Left lobe of liver (tissue), 2 donors: ENCODE data around the gene ATOH8. TPM values are rescaled to one million over a fixed set of nuclear protein-coding genes. Genes with fewer than 3 reads are reported as not detected.

ENCODE experiments used
- ATAC-seq: fragments of 200-7000 bp; cut with Tn5 transposase; one replicate; pipeline ENCODE4 v1.9.1; 2020; ENCODE audit warnings: mild to moderate bottlenecking, moderate library complexity
- DNase-seq: peaks from one replicate; pipeline ENCODE4 v3.0.0-alpha.2; 2020; ENCODE audit warnings: low spot score
- total RNA-seq: library from RNA; stranded (reverse); gene quantifications from one replicate; pipeline ENCODE4 v1.2.1, GENCODE V29; 2021
- donor health status: DM: no; HTN: no; CAD: no; lungs with moderate emphysema.
- donor health status: DM: no; HTN: yes; CAD: no.

ATOH8 gene
- total RNA-seq, 1 donor from 2014 or later: 28.0 TPM

DNA sequence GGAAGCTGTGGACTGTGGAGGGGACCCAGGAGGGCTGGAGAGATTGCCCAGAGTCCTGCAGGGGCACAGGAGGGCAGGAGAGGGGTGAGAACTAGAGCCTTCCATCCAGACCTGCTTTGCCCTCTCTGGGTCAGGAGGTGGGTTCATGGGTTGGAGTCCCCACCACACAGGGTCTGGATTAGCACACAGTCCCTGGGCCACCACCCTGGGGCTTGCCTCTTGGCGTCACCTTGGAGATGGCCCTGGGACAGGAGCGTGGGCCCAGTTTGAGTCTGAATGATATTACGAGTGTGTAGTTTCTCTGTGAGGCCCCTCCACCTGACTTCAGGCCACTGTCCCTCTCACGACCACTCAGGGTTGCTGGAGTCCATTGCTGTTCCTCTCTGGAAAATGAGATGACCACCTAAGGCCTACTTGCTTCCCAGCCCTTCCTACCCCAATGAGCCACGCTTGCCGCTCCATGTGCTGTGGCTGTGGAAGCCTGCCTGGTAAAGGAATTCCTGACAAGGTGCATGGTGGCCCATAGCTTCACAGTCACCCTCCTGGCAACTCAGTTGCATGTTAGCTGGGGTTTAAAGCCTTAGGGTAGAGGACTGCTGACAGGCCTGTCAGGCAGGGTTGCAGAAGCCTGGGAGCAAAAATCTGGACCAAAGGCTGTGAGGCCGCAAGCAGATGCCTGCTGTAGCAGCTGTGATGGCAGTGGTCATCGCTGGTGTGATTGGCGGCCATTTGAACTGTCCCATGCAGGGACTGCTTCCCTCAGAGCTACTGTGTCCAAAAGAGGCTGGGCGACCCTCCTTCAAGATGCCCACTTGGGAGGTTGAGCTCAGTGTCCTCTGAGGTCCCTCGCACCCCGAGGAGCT, 14.2 kb downstream of the ATOH8 start:
- no peak for DNase-seq
- no peak for ATAC-seq

DNA sequence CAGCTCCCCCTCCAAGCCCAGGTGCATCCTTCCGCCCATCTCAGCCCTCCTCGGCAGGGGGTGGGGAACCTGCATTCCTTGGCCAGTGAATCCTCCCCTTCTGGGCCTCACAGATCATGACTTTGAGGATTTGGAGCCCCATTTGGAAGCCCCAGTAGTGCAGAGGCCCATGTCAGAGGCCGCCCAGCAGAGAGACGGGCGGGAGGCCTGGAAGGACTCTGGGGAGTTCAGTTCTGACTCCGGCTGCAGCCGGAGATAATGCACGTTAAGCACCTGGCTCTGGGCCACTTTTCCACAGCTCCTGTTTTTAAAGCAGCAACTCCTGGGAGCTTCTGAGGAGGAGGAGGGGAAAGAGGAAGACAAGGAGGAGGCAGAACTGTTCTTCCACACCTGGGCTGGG, 14.9 kb downstream of the ATOH8 start:
- ATAC-seq (no peak), DNase-seq (peak; percentile 67)

DNA sequence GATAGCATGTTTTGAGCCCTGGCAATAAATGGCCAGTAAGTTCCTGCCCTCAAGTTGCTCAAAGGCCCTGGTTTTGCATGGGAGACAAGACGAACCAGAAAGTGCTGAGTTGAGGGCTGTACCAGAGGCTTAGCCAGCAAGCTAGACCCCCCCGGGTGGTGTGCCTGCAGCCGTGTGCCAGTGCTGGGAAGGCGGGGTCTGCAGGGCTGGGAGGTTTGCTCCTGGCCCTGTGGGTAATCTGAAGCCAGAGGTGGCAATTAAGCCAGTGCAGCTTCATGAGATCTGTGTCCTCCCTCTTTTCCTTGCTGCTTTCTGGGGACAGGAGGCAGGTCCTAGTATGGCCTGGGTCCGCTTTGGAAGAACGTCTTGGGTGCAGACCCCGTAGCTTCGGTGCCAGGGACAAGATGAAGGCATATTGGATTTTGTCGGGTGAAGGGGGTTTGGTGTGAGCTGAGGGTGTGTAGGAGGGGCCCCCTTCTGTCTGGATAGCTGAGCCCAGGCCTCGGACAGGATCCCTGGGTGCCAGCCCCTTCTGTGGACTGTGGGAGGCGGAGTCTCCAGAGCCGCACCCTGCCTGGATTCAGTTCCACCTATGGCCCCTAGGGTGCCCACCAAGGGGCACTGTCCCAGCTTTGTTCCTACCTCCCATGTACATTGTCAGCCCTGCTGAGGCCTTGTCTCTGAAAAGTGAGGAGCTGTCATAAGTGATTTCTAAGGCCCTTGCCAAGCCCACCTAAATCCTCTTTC, 15.6 kb downstream of the ATOH8 start:
- ATAC-seq: no peak
- DNase-seq: no peak

DNA sequence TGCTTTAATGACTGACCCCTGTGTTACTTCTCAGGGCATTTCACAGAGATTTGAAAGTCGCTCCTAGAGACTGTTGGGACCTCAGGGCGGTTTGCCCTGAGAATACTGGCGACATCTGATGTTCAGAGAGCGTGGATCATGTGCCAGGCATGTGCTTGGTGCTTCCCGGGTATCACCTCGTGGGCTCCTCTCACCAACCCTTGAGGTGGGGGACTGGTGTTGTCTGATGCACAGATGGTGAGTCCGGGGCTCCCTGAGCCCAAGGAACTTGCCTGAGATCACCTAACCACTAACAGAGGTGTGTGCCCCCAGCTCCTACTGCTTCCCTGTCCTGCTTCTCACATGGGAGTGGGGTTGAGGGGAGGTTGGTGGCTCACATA, 16.2 kb downstream of the ATOH8 start:
- ATAC-seq: no peak
- no peak for DNase-seq

GRCh38 chr2:85770369-85770768, 16.6 kb downstream of the ATOH8 start:
- ATAC-seq (peak; percentile 8), DNase-seq (no peak)

- ATAC-seq (peak; percentile 23), DNase-seq (no peak)
These were observed 17.1 kb downstream of the ATOH8 start for GRCh38 chr2:85770786-85771409.

- no peak for DNase-seq
- ATAC-seq: no peak
These were observed 17.7 kb downstream of the ATOH8 start for GRCh38 chr2:85771486-85771885.

DNA sequence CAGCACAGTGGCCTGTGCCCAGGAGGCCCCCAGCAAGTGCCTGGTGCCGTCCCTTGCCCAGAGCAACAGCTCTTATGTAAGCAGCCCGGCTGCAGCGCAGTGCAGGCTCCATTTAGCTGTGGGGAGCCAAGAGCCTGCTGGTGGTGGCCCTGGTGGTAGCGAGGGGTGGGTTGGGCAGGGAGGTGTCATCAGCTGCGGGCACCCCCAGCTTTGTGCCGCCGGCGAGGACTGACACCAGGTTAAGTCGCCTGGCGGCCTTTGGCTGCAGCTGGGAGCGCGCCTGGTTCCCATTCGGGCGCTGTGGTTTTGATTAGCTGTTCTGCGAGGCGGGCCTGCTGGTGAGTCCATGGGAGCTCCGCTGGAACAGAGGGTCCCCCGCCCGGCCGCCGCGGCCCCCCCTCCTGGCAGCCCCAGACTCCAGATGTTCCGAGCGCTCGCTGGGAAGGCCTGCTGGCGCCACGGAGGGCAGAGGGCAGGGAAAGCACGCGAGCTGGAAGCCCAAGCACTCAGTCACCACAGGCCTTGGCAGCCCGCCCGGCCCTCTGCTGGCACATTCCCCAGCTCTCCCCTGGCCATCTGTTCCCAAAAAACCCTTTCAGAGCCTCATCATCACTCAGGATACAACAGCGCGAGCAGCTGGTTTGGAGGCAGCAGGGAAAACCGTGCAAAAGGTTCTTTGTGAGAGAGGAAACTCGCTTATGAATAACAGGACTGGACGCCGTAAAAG, 18.4 kb downstream of the ATOH8 start:
- ATAC-seq (peak; percentile 83), DNase-seq (peak; percentile 99)

- DNase-seq: no peak
- ATAC-seq: no peak
These were observed 19.2 kb downstream of the ATOH8 start for GRCh38 chr2:85772841-85773491.

GRCh38 chr2:85773692-85774091, 19.9 kb downstream of the ATOH8 start:
- no peak for DNase-seq
- ATAC-seq: no peak

DNA sequence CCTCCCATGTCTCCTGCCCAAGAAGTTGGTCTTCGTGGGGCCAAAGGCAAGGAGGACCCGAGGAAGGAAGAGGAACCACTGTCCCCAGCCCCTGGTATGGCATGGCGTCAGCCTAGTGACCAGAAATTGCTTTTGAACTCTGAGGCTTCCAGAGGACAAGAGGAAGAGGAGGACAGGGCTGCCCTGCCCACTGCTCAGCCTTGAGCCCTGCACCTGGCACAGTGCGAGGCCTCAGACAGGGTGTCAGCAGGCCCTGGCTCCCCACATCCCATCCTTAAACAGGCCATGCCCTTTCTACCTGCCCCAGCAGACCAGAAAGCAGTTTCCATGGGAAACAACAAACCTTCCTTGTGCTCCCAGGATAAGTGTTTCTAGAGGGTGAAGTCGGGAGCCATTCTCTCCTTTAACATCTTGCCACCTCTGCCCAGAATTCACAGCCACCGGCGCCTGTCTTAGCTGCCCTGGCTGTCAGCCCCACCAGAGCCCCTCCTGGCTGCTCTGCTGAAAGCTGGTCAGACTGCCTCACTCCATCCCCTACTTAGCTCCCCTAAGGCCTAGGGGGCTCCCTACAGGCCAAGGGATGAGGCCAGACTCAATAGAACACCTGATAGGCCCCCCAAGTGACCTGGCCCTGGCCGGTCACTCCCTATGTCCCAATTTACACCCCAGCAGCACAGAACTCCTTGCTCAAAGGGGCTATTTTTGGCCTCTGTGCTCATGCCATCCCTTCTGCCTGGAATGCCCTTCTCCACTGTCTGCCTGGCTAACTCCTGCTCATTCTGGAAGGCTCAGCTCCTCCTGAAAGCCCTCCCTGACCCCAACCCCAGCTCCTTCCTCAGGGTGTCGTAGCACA, 20.6 kb downstream of the ATOH8 start:
- DNase-seq (no peak), ATAC-seq (no peak)

GRCh38 chr2:85775406-85776381, 21.9 kb downstream of the ATOH8 start:
- DNase-seq (no peak), ATAC-seq (no peak)

DNA sequence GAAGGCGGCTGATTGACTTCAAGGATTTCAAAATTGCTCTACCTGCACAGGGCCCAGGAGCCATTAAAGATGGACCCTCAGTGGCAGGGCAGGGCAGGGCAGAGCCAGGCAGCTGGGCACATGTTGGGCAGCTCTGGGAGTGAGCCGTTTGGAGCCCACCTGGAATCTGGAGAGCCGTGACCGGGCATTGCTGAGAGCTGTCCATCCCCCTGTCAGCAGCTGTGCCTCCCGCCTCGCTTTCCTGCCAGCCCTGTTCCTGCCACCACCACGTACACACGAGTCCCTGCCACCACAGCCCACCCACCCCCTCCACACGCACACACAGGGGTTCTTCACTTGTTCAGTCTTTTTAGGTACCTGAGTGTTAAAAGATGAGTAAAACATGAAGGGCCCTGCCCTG, 22.9 kb downstream of the ATOH8 start:
- DNase-seq: no peak

DNA sequence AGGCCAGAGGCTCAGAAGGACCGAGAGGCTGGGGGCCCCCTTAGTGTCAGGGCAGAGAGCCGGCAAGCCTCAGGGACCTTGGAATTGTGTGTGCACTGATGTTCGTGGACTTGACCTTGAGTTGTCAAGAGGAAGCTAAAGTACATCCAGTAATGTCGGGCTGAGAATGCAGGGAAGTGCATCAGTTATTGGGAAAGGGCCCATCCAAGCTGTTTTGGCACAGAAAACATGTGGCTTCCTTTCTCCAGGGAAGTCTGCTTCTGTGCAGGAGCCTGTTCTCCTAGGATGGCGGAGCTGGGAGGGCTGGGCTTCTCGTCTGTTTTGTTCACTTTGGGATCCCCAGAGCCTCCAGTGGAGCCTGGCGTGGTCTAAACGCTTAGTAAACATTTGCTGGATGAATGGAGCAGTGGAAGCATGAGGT, 23.7 kb downstream of the ATOH8 start:
- DNase-seq (no peak), ATAC-seq (no peak)

More for the DNA sequence above, 22.9 kb downstream of the ATOH8 start:
- ATAC-seq: no peak

- DNase-seq (no peak), ATAC-seq (peak; percentile 15)
These were observed 25.0 kb downstream of the ATOH8 start for GRCh38 chr2:85778646-85779379.

GRCh38 chr2:85779641-85780315, 26.0 kb downstream of the ATOH8 start:
- peak; percentile 79 for ATAC-seq
- peak; percentile 83 for DNase-seq
